PC-9 (cell line): ENCODE results near the gene CDH1. TPM values are rescaled to one million over a fixed set of nuclear protein-coding genes. Genes with fewer than 3 reads are reported as not detected.

ENCODE experiments used
- BruUV-seq: library from RNA; stranded (reverse); fragments of 400-500 nt; replicated peaks from 2 replicates; lab custom pipeline; 2021; lab: Mats Ljungman, UMichigan
- CTCF ChIA-PET: fragments of 300-600 bp; sonication (Branson Sonifier 250); formaldehyde crosslinking; loops from one replicate; lab custom pipeline; 2022; ENCODE audit warnings: antibody characterized with exemption; lab: Charles Lee
- POLR2A ChIA-PET: fragments of 300-600 bp; sonication (Branson Sonifier 250); formaldehyde crosslinking; loops from one replicate; lab custom pipeline; 2022; ENCODE audit warnings: antibody characterized with exemption; ENCODE audit not compliant: unreplicated experiment; lab: Charles Lee
- DNase-seq, 2 experiments: peaks; one replicate each; pipeline versions ENCODE4 v3.0.0 to v3.0.0-alpha.2; 2015 to 2022; ENCODE audit warnings: mixed read lengths in 1 of 2
- H2AFZ ChIP-seq: fragments of 200-600 bp; sonication (generic); 2 replicates; pipeline ENCODE4 v1.8.1; 2017; ENCODE audit warnings: antibody characterized with exemption
- H3F3A ChIP-seq: fragments of 200-600 bp; sonication (generic); 2 replicates; pipeline ENCODE4 v1.8.1; 2017; ENCODE audit warnings: antibody characterized with exemption, mild to moderate bottlenecking, low read depth; ENCODE audit not compliant: insufficient read depth
- H3K27ac ChIP-seq: fragments of 200-600 bp; sonication (generic); 2 replicates; pipeline ENCODE4 v1.6.1; 2016; ENCODE audit warnings: mixed run types
- H3K27me3 ChIP-seq: fragments of 200-600 bp; sonication (generic); 2 replicates; pipeline ENCODE4 v1.6.1; 2016; ENCODE audit warnings: low read depth, mixed run types; ENCODE audit not compliant: insufficient read depth
- H3K36me3 ChIP-seq: fragments of 200-600 bp; sonication (generic); 2 replicates; pipeline ENCODE4 v1.6.1; 2016; ENCODE audit warnings: low read depth, mixed run types
- H3K4me1 ChIP-seq: fragments of 200-600 bp; sonication (generic); replicated peaks from 2 replicates; pipeline ENCODE4 v1.6.1; 2016; ENCODE audit warnings: mixed run types; ENCODE audit not compliant: insufficient read depth
- H3K4me2 ChIP-seq: fragments of 200-600 bp; sonication (generic); 2 replicates; pipeline ENCODE4 v1.6.1; 2017; ENCODE audit warnings: mixed run types
- H3K4me3 ChIP-seq: fragments of 200-600 bp; sonication (generic); 2 replicates; pipeline ENCODE4 v1.6.1; 2016; ENCODE audit warnings: mixed run types
- H3K79me2 ChIP-seq: fragments of 200-600 bp; sonication (generic); 2 replicates; pipeline ENCODE4 v1.6.1; 2017; ENCODE audit warnings: low read depth, mixed run types
- H3K9me2 ChIP-seq: fragments of 200-600 bp; sonication (generic); 2 replicates; pipeline ENCODE4 v1.8.1; 2017; ENCODE audit warnings: mild to moderate bottlenecking; ENCODE audit not compliant: insufficient read depth
- H3K9me3 ChIP-seq: fragments of 200-600 bp; sonication (generic); 2 replicates; pipeline ENCODE4 v1.8.1; 2016; ENCODE audit warnings: low read depth; ENCODE audit not compliant: insufficient read depth
- H4K20me1 ChIP-seq: fragments of 200-600 bp; sonication (generic); 2 replicates; pipeline ENCODE4 v1.8.1; 2017; ENCODE audit not compliant: insufficient read depth
- CTCF ChIP-seq: fragments of 200-600 bp; sonication (generic); conservative IDR thresholded peaks from 2 replicates; pipeline ENCODE4 v1.6.1; 2017; ENCODE audit warnings: mixed run types, antibody characterized with exemption, mild to moderate bottlenecking, moderate library complexity
- EZH2 ChIP-seq: fragments of 200-600 bp; sonication (generic); IDR thresholded peaks from 2 replicates; pipeline ENCODE4 v1.8.0; 2017; ENCODE audit warnings: antibody characterized with exemption, low read depth
- intact Hi-C: fragments of 100-400 bp; cut with micrococcal nuclease; formaldehyde crosslinking; loops from one replicate; pipeline ENCODE4 v1.10.0; 2022; ENCODE audit not compliant: unreplicated experiment
- total RNA-seq: library from RNA; stranded (reverse); gene quantifications from 2 replicates; pipeline ENCODE4 v1.2.3, GENCODE V29; 2021

Gene CDH1
- total RNA-seq, 1 experiment from 2014 or later = 120 TPM

GRCh38 chr16:68719993-68720489 lies 17.1 kb upstream of the CDH1 start:
- no peak overlapping the region for H3K4me2 ChIP-seq
- no peaks in the 10 kb centered on the region for H3K27me3 ChIP-seq
- TF ChIP-seq EZH2 (no peak), CTCF (no peak)
- no peaks in the 10 kb centered on the region for H3K4me1 ChIP-seq
- peaks cover 8% of the 10 kb centered on the region; the same call in 1 of the 2 replicates for H3F3A ChIP-seq
- no peak overlapping the region for H3K27ac ChIP-seq
- H3K79me2 ChIP-seq = no peaks in the 10 kb centered on the region
- no peaks in the 10 kb centered on the region for H3K9me2 ChIP-seq
- BruUV-seq = no TSS peak
- H3K36me3 ChIP-seq = no peaks in the 10 kb centered on the region
- ChIA-PET POLR2A (no interaction called here), CTCF (interaction anchor here (0.7 kb wide), 1 partner anchor 91 kb away, joined by 3 read pairs; no protein-coding TSS in a partner anchor)
- DNase-seq = no peak
- no peaks in the 10 kb centered on the region for H3K9me3 ChIP-seq
- no peaks in the 10 kb centered on the region for H4K20me1 ChIP-seq
- no peak overlapping the region for H3K4me3 ChIP-seq
- no peak overlapping the region for H2AFZ ChIP-seq
- intact Hi-C loops = no loop called here

- H3K4me3 ChIP-seq = no peak overlapping the region
Observed at GRCh38 chr16:68722119-68723024, 14.7 kb upstream of the CDH1 start.

GRCh38 chr16:68724797-68725196 lies 12.3 kb upstream of the CDH1 start:
- Histone ChIP-seq H3K4me3 (no peak overlapping the region), H3K27ac (no peak overlapping the region), H3K4me1 (peaks cover 3% of the 10 kb centered on the region; the same call in 1 of the 2 replicates), H3K9me3 (no peaks in the 10 kb centered on the region), H3K79me2 (no peaks in the 10 kb centered on the region), H3K36me3 (no peaks in the 10 kb centered on the region), H3F3A (peaks cover 13% of the 10 kb centered on the region; the same call in 1 of the 2 replicates), H2AFZ (no peak overlapping the region), H4K20me1 (no peaks in the 10 kb centered on the region), H3K9me2 (no peaks in the 10 kb centered on the region), H3K27me3 (no peaks in the 10 kb centered on the region), H3K4me2 (no peak overlapping the region)
- CTCF ChIA-PET = no interaction called here
- POLR2A ChIA-PET = no interaction called here
- DNase-seq = no peak
- intact Hi-C loops = no loop called here
- TF ChIP-seq CTCF (no peak), EZH2 (no peak)
- BruUV-seq = no TSS peak

More at GRCh38 chr16:68722119-68723024, 14.7 kb upstream of the CDH1 start:
- no peaks in the 10 kb centered on the region for H3K79me2 ChIP-seq
- H3K4me2 ChIP-seq = no peak overlapping the region
- no peak overlapping the region for H3K27ac ChIP-seq
- H3F3A ChIP-seq = peaks cover 8% of the 10 kb centered on the region; the same call in 1 of the 2 replicates
- H2AFZ ChIP-seq = no peak overlapping the region
- H3K9me3 ChIP-seq = no peaks in the 10 kb centered on the region
- BruUV-seq = no TSS peak
- no peak for DNase-seq
- H3K27me3 ChIP-seq = no peaks in the 10 kb centered on the region
- no peaks in the 10 kb centered on the region for H3K36me3 ChIP-seq
- ChIA-PET POLR2A (no interaction called here), CTCF (no interaction called here)
- H3K4me1 ChIP-seq = no peaks in the 10 kb centered on the region
- no peak for TF ChIP-seq EZH2
- no peaks in the 10 kb centered on the region for H4K20me1 ChIP-seq
- intact Hi-C loops = no loop called here
- H3K9me2 ChIP-seq = no peaks in the 10 kb centered on the region
